HTR-8/SVneo (cell line): ENCODE measurements around the gene PTPN5.

ENCODE experiments used
- DNase-seq: peaks from one replicate; pipeline ENCODE4 v3.0.0; 2011; ENCODE audit warnings: low spot score, mixed read lengths; ENCODE audit not compliant: insufficient read length
- FAIRE-seq: peaks from 2 replicates; lab custom pipeline; 2011; peaks lifted over from hg19 to GRCh38; lab: Jason Lieb, UNC

PTPN5 gene

DNA sequence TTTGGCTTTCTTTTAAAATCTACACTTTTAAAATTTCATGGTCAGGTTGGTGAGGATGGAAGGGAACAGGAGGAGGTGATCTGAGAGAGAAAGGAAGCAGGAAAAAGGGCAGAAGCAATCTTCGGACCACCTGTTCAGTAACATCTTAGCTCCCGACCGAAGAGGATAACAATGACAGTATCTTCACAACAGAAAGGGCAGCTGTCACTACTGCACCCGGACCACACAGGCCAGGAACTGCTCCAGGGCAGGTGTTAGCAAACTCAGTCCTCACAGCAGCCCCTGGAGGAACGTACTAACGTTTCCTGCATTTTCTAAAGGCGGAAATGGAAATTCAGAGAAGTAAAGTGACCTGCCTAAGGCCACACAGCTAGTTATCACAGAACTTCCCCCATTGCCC, 16.8 kb downstream of the PTPN5 start:
- FAIRE-seq (no peak), DNase-seq (no peak)

DNA sequence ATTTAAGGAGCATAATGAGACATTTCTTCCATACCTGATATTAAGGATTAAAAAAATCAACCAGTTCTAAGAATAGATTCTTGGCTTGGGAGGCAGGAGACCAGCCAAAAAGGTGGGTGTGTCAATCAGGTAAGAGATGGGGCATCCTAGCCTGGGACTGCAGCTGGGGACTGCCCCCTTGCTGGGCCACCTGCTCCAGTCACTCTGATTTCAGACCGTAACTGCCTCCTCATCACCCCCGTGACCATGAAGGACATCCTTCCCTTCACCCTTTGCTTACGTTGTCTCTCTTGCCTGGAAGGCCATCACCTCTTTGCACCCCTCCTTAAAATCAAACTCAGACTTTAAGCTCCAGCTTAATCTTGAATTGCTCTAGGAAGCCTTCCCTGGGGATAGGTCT, 17.9 kb downstream of the PTPN5 start:
- DNase-seq: no peak
- no peak for FAIRE-seq

GRCh38 chr11:18773104-18773503, 18.5 kb downstream of the PTPN5 start:
- DNase-seq (no peak), FAIRE-seq (no peak)

GRCh38 chr11:18772211-18772610, 19.4 kb downstream of the PTPN5 start:
- no peak for DNase-seq
- no peak for FAIRE-seq

GRCh38 chr11:18771266-18772035, 20.1 kb downstream of the PTPN5 start:
- no peak for DNase-seq
- FAIRE-seq: no peak

DNA sequence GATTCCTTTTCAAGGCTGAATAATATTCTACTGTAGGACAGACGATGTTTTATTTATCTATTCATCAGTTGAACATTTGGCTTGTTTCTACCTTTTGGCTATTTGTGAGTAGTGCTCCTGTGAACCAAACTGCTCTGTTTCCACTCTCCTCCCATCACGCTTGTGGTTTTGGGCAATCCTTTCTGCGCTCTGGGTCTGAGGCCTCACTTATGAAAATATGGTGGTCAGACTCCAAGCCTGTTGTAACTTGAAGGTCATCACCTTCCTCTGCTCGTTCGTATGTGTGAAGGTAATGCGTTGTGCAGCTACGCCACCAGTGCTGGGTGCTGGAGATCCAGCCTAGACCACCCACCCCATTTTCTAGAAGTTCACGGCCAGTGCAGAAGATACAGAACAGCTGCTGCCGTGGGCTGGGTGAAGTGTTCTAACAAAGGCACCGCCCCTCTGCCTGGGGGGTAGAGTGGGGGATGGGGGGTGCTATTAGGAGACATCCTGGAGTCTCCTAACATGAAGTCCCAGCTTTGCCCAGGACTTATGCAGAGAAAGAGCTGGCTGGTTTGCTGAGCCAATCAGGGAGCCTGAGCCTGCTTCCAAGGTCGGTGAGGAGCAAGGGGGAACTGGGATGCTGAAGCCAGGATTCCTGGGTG, 21.0 kb downstream of the PTPN5 start:
- FAIRE-seq (no peak), DNase-seq (no peak)

DNA sequence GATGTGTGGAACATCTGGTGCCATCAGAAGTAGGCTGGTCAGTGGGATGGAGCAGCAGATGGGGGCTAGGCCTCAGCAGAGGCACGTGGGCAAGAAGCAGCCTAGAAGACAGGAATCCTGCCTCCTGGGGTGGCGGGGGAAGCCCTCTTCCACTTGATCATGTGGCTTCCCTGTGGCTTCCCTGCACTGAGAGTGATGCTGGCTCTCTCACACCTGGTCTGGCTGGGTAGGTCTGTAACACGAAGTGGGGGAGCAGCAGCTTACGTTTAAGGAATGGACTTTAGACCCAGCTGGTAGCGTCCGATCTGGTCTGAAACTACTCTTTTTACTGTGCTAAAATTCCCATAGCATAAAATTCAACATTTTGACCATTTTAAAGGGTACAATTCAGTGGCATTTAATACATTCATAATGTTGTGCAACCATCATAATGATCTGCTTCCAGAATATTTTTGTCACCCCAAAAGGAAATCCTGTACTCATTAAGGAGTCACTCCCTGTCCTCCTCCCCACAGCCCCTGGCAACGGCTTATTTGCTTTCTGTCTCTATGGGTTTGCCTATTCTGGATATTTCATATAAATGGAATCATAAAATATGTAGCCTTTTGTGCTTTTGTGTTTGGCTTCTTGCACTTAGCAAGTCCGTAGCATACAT, 21.7 kb downstream of the PTPN5 start:
- FAIRE-seq: no peak
- DNase-seq: no peak

GRCh38 chr11:18768978-18769377, 22.6 kb downstream of the PTPN5 start:
- DNase-seq (no peak), FAIRE-seq (no peak)

DNA sequence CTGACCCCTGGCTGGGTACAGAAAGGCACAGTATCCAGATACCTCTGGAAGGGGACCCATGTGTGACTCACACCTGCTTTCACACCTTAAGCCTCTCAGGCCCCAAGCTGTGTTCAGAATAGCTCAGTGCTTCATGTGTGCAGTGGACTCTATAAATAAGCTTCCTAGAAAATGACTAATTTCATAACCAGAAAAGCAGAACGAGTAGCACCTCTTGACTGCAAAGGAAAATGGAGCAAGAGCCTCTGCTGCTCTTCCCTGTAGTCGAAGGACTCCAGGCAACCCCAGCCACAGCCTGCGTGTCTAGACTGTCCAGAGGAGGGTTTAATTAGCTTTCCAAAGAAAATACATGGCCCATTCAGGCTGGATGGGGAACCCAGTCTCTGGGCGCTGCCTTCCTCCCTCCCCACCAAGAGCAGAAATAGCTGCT, 23.1 kb downstream of the PTPN5 start:
- no peak for FAIRE-seq

GRCh38 chr11:18766015-18766414, 25.6 kb downstream of the PTPN5 start:
- DNase-seq (no peak), FAIRE-seq (no peak)

More for the DNA sequence above, 23.1 kb downstream of the PTPN5 start:
- DNase-seq: no peak

DNA sequence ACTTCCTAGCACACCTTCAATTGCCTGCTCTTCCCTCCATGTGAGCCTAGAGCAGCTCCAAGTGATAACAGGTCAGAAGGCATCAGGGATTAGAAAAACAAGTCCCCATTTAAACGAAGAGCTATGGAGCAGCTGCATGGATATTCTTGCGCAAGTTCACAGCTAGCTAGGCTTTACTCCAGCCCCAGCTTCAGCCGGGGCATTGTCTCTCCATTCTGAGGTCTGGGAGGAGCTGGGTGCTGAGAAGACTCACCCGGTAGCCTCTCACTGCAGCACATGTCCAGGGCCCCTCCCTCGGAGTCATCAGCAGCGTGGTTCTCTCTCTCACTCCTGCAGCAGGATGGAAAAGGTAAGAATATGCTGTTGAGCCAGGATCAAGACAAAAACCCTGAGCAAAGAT, 26.0 kb downstream of the PTPN5 start:
- DNase-seq (no peak), FAIRE-seq (no peak)

GRCh38 chr11:18761741-18762140, 29.9 kb downstream of the PTPN5 start:
- FAIRE-seq (no peak), DNase-seq (no peak)

GRCh38 chr11:18761144-18761543, 30.5 kb downstream of the PTPN5 start:
- DNase-seq (no peak), FAIRE-seq (no peak)

DNA sequence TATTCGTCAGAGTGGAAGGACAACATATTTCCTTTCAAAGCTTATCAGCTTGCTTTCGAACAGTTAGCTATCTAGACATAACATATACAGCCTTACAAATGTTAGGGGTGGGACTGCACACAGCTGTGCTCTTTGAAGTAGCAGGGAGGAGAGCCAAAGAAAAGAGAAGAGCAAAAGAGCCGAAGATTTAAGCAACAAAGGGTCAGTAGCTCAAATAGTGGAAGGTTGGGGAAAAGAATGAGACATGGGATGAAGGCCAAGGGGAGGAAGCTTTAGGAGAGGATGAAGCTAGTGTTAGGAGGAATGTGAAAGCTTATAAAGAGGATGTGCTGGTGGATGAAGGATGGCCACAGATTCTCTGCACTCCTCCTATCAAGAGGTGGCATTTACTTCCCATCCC, 33.8 kb downstream of the PTPN5 start:
- FAIRE-seq: no peak
- DNase-seq: no peak

DNA sequence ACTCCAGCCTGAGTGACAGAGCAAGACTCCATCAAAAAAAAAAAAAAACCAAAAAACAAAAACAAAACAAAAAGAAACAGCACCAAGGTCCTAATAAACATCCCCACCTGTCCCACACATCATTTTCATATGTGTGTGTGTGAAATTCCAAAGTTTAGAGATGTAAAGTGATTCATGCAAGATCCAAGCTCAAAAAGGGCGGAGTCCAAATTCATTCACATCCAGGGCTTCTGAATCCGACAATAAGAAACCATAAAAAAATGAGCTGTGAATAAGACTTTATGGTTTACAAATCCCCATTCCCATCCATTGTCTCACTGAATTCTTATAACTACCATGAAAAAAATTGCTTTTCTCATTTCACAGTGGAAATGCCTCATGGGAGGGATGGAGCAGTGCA, 34.7 kb downstream of the PTPN5 start:
- DNase-seq: no peak
- FAIRE-seq: no peak

- FAIRE-seq (no peak), DNase-seq (peak; percentile 11)
Measured at GRCh38 chr11:18754308-18754707, 37.3 kb downstream of the PTPN5 start.

DNA sequence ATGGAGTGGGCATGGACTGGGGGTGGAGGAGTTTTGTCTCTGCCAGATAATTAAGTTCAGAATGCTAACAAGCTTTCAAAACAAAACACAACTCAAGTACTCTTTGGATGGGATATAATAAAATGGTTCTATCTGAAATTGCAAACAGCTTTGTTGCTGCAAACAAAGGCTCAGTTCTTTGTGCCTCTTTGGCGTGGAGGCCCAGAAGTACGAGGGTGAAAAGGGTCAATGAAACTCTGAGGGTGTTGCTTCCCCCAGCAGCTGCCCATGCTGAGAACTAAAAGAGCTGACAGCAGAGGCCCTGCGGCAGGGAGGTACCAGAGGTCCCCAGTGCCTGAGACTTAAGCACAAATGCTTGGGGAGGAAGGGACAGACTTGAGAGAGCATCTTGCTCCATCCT, 39.1 kb downstream of the PTPN5 start:
- no peak for FAIRE-seq

GRCh38 chr11:18750944-18751343, 40.7 kb downstream of the PTPN5 start:
- FAIRE-seq (no peak), DNase-seq (no peak)

More for the DNA sequence above, 39.1 kb downstream of the PTPN5 start:
- DNase-seq: no peak

- DNase-seq (peak; percentile 79), FAIRE-seq (peak; percentile 26)
Measured at GRCh38 chr11:18749681-18750319, 41.8 kb downstream of the PTPN5 start.

GRCh38 chr11:18748766-18749365, 42.7 kb downstream of the PTPN5 start:
- DNase-seq: no peak
- no peak for FAIRE-seq
